Thyroid gland (tissue), 4 donors: Measurements from ENCODE around the gene COL23A1.

Source experiments
- POLR2A ChIP-seq, 2 donors: fragments of 450-650 bp; IDR thresholded peaks; one replicate each; pipeline ENCODE4 v1.6.1; 2017; ENCODE audit warnings: antibody characterized with exemption in 2 of 2, mild to moderate bottlenecking in 2 of 2, moderate library complexity in 1 of 2
- TF ChIP-seq, protein P1 (sequence below), 6 experiments: fragments of 200-600 bp in 3 of 6; fragments of 450-650 bp in 3 of 6; sonication (generic) in 3 of 6; IDR thresholded peaks; one replicate each; pipeline ENCODE4 v1.5.1; 2016 to 2019; ENCODE audit warnings: antibody characterized with exemption in 6 of 6, mild to moderate bottlenecking in 2 of 6, inconsistent platforms in 1 of 6, moderate library complexity in 1 of 6

- no peak for TF ChIP-seq POLR2A (IDR thresholded peaks at IDR 0.05)
- TF ChIP-seq, protein P1, sequence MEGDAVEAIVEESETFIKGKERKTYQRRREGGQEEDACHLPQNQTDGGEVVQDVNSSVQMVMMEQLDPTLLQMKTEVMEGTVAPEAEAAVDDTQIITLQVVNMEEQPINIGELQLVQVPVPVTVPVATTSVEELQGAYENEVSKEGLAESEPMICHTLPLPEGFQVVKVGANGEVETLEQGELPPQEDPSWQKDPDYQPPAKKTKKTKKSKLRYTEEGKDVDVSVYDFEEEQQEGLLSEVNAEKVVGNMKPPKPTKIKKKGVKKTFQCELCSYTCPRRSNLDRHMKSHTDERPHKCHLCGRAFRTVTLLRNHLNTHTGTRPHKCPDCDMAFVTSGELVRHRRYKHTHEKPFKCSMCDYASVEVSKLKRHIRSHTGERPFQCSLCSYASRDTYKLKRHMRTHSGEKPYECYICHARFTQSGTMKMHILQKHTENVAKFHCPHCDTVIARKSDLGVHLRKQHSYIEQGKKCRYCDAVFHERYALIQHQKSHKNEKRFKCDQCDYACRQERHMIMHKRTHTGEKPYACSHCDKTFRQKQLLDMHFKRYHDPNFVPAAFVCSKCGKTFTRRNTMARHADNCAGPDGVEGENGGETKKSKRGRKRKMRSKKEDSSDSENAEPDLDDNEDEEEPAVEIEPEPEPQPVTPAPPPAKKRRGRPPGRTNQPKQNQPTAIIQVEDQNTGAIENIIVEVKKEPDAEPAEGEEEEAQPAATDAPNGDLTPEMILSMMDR (IDR thresholded peaks at IDR 0.05) = no peak
These were observed 47.3 kb upstream of the COL23A1 start for GRCh38 chr5:178637356-178638074.
